Fibroblast of gingiva (primary cell): ENCODE measurements around the gene DMAC2.
A peak's percentile ranks its signal among the peaks of the same experiment; 100 is the strongest.
"Not testable (repeated sequence)": the region's sequence is repeated elsewhere in the genome, so short reads cannot be mapped to it uniquely, and the experiment has no call there.

Experiments
- DNase-seq: peaks from one replicate; pipeline ENCODE4 v3.0.0-alpha.2; 2011; ENCODE audit warnings: low read depth

DMAC2 gene

DNA sequence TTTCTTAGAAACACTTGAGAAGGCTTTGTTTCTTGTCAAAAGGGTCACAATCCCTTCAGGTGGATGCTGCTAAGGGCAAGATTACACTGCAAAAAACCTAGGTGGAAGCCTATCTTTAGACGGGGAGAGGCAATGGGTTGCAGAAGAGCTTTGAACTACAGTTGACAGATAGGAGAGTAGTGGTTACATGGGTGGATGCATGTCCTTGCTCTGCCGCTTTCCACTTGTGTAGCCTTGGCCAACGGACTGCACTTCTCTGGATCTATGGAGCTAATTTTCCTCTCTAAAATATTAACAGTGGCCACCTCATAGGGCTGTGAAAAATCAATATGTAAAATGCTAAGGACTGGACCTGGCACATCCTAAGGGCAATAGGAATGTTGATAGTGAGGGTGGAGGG is 41.1 kb downstream of the DMAC2 start:
- no peak for DNase-seq

DNA sequence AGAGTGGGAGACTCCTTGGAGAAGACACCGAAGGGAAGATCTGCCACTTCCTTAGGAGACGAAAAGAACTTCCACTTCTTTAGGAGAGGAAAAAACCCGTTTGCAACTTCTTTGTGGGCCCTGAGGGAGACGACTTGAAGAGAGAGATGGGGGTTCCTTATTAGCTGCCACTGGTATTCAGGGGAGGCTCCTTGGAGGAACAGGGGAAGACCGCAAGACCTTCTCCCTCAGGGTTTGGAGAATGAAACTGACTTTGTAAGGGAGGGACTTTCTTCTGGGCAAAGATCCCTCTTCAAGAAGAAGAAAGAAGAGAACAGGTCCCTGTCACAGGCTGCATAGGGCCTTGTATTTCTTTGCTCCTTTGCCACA is 41.7 kb downstream of the DMAC2 start:
- DNase-seq, result no peak

DNA sequence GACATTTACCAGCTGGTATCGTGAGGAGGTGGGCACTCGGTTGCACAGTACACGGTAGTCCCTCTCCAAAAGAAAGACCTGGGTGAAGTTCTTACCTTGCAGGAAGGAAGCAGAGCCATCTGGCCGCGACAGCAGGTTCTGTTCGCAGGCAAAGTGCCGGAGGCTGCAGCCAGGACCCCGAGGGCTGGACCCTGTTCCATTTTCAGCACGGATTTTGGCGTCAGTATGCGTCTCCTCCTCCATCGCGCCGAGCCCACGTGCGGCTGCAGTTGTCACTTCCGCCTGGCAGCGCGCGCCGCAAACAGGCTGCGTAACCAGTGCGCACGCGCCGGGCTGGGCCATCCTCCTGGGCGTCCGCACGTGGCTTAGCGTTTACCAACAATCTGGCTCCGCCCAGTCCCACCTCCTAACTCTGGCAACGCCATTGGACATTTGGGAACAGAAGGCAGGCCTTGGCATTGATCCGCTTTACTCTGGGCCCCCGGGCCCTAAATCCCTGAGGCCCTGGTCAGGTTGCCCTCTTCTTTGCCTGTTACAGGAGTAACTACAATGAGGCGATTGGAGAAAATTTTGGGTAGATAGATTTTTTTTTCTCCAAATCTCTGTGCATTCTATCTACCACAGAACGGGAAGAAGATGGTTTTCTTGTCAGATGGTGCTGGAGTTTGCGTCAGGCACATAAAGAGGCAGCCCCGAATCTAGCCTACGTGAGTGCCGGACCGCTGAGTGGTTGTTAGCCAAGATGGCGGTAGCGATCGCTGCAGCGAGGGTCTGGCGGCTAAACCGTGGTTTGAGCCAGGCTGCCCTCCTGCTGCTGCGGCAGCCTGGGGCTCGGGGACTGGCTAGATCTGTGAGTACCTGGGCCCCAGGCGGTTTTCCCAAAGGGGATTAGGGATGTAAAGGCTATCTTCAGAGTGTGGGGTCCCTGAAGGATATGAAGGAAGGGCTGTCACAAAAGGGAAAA is 42.3 kb downstream of the DMAC2 start, which contains the start of the genes BCKDHA and EXOSC5:
Gene BCKDHA, plus strand, starts transcription at position 733 of the 964 bp plus-strand sequence. Its CDS starts 10 bp downstream, at position 743.
Gene EXOSC5, minus strand, starts transcription at position 274 of the 964 bp plus-strand sequence. Its CDS starts 31 bp downstream, at position 243.
- DNase-seq, result peak; percentile 100

DNA sequence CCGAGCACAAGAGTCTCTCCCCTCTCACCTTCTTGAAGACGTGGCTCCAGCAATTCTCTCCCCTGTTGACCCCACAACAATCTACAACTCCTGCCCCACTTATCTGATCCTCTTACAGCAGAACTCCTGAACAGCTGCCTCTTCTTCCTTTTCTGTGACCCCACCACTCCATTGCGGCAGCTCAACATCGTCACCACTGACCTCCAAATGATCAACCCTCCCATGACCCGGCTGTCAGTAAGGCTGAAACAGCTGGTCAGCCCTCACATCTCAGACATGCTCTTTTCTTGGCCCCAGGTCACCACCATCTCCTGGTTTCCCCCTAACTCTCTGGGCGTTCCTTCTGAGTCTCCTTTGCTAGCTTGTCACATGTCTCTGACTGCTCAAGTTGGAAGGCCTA is 44.4 kb downstream of the DMAC2 start:
- no peak for DNase-seq

DNA sequence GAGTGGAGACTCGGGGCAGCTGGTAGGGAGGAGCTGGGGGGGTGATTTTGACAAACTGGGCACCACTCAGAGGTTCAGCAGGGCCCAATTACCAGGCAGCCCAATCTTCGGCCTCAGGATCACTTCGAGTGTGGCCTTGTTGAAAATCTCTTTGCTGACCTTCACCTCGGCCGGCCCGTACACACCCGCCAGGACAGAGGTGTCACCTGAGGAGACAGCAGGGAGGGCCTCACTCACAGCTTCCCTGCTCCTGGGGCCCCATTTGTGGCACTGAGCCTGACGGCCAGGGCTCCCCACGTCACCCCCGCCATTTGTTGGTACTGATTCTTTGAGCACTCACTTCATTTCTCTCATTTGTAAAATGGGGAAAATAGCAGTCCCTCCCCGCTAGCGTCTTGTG is 46.9 kb downstream of the DMAC2 start:
- no peak for DNase-seq

DNA sequence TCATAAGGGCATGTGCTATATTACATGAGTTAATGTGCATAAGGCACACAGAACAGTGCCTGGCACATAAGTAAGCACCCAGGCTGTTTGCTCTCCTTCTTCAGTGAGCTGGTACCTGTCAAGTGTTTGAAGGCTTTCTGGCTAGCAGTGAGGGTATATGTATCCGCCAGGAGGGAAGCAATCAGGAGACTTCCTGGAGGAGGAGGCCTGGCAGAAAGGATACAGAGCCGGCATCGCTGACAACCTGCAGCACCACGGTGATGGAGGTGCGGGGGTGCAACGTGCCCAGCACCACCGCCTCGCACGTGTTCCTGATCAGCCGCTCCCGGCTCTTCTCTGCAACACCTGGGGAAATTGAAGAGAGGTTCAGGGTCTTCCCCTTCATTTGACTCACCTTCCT is 48.1 kb downstream of the DMAC2 start:
- DNase-seq, result no peak

DNA sequence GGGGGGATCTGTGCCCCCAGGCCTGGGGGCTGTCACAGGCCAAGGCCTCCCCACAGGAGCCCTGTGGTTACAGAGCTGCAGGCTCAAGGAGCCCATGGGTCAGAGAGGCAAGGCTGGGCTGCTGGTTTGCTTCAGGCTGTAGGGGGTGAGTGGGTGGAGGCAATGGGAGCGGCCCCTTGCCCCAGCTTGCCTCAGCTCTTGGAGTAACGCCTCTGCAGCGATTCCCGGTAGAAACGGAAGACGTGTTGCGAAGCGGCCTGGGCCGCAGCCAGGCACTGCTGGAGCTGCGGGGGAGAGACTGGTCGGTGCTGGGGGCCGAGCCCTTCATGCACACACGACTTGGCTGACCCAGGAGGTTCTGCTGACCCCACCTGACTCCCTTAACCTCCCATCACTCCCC is 53.3 kb downstream of the DMAC2 start:
- DNase-seq, result no peak

DNA sequence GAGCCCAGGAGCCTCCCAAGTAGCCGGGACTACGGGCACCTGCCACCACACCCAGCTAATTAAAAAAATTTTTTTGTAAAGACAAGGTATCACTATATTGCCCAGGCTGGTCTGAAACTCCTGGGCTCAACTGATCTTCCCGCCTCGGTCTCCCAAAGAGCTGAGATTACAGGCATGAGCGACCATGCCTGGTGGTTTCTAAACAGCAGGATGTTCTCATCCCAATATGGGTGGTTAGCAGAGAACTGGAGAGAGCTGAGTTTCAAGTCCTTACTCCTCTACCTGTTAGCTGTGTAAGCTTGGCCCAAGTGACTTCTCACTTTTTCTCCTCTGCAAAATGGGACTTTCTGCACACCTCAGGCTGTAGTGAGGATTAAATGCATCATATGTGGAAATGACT is 55.4 kb downstream of the DMAC2 start:
- DNase-seq, result no peak

DNA sequence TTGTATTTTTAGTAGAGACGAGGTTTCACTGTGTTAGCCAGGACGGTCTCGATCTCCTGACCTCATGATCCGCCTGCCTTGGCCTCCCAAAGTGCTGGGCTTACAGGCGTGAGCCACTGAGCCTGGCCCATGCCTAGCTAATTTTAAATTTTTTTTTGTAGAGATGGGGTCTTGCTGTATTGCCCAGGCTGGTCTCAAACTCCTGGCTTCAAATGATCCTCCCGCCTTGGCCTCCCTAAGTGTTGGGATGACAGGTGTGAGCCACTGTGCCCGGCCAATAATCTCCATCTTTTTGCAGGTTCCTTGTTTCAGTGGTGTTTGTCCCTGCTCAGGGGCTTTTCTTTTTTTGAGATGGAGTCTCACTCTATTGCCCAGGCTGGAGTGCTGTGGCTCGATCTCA is 58.2 kb downstream of the DMAC2 start:
- not testable (repeated sequence) for DNase-seq
